GM21390 (cell line): Measurements from ENCODE around the gene TMEM220.
A peak's percentile ranks its signal among the peaks of the same experiment; 100 is the strongest.
"Not testable (repeated sequence)": the region's sequence is repeated elsewhere in the genome, so short reads cannot be mapped to it uniquely, and the experiment has no call there.

Source experiments
- ATAC-seq: cut with Tn5 transposase; IDR thresholded peaks from one replicate; pipeline ENCODE4 v1.9.1; 2021; ENCODE audit not compliant: unreplicated experiment

The TMEM220 gene

DNA sequence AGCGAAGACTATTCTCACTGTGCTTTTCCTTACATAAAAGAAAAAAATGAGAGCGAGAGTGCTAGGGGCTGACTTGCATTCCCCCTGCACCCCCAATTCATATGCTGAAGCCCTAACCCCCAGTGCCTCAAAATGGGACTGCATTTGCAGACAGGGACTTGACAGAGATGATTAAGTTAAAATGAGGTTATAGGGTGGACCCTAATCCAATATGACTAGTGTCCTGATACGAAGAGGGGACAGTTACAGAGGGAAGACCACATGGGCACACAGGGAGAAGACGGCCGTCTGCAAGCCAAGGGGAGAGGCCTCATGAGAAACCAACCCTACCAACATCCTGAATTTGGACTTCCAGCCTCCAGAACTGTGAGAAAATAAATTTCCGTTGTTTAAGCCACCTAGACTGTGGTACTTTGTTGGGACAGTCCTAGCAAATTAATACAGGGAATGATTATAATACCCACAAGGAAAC is 1.6 kb upstream of the TMEM220 start:
- ATAC-seq: no peak

DNA sequence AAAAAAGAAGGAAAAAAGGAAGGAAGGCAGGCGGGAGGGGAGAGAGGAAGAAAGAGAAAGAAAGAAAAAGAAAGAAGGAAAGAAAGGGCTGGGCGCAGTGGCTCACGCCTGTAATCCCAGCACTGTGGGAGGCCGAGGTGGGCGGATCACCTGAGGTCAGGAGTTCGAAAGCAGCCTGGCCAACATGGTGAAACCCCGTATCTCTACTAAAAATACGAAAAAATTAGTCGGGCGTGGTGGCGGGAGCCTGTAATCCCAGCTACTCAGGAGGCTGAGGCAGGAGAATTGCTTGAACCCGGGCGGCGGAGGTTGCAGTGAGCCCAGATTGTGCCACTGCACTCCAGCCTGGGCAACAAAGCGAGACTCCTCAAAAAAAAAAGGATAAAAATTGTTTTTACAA is 424 bp upstream of the TMEM220 start:
- ATAC-seq: not testable (repeated sequence)

DNA sequence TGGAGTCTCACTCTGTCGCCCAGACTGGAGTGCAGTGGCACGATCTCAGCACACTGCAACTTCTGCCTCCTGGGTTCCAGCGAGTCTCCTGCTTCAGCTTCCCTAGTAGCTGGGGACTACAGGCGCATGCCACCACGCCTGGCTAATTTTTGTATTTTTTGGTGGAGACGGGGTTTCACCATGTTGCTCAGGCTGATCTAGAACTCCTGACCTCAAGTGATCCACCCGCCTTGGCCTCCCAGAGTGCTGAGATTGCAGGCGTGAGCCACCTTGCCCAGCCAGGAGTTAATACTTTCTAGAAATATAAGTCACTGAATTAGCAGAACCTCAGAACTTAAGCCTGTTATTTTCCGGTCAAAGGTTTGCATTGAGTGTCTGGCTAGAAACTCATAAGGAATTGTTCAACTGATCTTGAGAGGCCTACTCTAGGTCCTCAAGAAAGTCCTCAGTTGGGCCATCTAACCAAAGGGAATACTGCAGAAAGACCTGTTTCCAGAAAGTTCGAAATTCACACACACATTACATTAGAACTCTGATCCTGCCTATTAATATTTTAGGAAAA is 1.4 kb downstream of the TMEM220 start:
- no peak for ATAC-seq

DNA sequence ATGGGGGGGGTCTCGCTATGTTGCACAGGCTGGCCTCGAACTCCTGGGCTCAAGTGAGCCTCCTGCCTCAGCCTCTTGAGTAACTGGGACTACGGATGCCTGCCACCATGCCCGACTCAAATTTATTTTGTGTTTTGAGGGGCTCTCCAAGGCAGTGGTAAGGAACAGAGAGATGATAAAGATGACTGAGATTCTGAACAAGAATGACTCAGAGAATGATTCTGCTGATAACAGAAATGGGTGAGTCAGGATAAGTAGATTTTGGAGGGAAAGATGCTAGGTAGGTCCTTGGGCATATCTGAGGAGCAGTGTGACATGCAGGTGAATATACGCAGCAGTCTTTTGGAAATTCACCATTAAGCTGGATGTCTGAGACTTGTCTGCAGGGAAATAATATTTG is 2.6 kb downstream of the TMEM220 start:
- ATAC-seq: no peak

DNA sequence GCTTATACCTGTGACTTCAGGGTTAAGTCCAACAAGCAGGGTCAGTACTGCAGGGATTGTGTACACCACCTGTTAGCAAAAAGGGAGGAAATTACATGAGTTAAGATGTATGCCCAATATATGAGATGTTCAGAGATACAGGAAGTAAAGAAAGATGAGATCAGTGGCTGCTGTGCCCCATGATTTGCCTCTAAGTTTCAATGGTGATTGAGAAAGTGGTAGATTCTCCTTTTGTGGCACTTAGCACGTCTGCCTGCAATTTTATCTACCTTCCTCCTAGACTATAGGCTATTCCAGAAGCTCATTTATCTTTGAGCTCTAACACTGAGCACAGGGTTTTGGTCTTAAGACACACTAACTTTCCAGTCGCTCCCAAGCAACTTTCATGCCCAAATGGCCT is 3.6 kb downstream of the TMEM220 start:
- no peak for ATAC-seq

DNA sequence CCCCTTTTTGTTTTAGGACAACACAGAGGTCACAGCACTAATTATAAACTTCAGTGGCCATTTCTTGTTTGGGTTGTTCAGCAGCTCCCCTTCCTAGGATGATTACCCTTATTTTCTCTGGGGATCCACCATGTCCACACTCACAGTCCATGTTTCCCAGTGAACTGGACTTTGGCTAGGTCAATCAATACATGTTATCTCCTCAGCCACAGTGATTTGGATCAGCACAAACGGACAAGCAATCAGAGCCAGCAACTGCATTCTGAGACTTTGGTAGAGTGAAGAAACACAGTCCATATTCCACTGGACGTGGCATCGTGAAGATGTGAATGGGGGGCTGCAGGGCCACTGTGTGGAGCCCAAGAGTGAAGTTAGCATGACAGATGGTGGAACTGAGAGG is 4.6 kb downstream of the TMEM220 start:
- ATAC-seq: no peak

DNA sequence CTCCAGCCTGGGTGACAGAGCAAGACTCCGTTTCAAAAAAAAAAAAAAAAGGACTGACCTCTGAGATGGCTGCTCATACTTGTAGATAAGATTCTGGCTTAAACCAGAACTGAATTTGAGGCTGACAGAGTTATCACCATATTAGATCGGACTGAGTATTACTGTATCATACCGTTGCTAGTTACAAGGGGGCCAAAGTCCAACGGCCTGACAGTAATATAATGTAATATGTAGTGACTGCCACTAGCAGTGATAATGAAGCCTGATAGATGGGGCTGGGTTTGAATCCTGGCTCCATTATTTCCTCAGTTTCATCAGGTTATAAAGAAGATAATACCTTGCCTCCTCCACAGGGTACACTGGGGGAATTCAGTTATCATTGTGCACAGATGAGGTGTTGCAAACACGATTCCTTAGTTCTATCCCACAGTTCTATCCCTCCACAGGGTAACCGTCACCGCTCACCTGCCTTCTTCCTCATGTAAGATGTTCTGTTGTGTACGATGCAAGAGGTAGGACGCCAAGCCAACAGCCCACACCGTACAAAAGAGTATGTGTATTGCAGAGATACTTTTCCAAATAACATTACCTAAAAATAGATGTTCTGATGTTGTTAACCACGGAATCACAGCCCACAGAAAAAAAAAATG is 5.2 kb downstream of the TMEM220 start:
- ATAC-seq: no peak

DNA sequence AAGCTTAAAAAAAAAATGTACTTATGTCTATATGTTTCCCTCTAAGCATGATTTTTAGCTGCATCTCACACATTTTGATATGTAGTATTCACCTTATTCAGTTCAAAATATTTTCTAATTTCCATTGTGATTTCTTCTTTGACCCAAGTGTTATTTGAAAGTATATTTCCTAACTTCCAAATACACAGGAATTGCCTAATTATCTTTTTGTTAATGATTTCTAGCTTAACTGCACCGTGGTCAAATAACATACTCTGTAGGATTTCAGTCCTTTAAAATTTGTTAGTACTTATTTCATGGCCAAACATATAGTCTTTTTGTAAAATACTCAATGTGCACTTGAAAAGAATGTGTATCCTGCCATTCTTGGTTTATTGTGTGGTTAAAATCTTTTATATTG is 11.3 kb downstream of the TMEM220 start:
- ATAC-seq: no peak

DNA sequence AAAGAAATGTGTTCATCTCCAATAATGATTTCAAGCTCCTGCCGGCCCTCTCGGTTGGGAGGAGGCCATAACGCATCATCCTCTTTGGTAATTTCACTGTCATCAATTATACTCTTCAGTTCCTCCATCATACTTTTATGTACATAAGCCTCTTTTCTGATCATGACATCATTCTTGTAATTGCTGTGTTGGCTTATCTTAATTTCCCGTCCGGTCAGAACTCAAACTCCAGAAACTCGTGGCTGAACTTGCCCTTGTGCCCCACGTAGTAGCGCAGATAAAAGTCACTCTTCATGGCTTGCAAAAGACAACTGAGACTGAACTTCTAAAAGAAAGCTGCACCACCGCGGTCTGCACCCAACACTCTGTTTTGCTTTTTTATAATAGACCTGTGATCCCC is 13.6 kb downstream of the TMEM220 start:
- no peak for ATAC-seq

DNA sequence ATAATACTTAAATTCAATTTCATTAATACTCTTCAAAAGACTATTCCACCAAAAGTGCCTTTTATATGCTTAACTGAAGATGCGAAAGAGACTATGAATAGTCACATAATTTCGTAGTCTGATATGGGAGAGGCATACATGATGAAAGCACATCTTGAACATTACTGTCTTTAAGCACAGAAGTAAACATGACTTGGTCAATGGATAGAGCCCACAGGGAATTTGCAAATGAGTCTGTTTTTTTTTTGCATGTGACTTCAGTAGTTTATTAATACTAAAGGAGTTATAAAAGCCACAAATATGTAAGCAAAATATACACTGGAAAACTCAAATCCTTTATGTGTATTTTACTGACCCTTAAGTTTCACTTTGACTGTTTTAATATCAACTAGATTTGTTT is 16.5 kb downstream of the TMEM220 start:
- no peak for ATAC-seq

DNA sequence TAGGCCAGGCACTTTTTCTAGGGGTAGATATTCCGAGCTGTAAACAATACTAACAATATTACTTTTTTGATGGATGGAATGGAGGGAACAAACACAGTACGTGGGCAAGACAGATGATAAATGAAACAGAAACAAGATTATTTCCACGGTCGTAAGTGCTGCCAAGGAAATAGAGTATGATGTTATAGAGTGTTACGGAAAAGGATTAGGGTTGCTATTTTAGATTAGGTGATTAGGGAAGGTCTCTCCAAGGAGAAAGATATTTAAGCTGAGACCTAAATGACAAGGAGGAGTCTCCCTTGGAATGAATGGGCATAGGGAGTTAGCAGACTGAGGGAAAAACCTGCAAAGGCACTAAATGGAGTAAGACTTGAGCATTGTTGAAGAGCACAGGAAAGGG is 24.1 kb downstream of the TMEM220 start:
- no peak for ATAC-seq

DNA sequence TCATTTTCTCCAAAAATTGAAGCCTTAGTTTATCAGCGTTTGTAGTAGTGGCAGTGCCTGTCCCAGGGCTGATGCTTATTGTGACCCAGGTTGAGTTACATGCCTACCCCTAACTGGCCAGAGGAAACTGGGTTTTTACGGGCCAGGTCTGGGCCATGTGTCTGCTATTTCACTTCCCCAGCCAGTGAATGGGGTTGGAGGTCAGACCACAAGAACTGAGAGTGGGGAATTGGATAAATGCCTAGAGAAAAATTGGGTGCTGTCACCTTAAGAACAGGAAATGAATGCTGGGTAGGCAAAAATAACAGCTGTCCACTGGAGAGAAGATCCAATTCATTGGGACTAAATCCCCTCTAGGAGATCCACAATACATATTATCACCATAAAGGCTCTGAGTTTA is 27.2 kb downstream of the TMEM220 start:
- ATAC-seq: no peak

DNA sequence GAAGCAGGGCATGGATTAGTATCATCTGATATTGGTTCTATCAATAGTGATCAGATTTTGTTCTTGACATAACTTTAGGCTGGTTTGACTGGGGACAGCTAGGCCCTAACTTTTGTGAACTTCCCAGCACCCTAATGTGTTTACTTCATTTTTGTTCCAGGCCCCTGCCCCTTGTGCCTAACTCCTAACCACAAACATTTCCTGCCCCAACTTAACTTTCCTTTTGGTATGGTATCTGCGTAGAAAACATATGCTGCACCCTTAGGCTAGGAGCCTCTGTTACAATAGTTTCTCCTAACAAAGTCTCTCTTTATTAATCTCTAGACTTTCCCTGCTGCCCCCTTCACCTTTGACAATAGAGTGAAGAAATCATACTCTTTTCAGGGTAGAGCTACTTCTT is 30.0 kb downstream of the TMEM220 start:
- ATAC-seq: no peak

DNA sequence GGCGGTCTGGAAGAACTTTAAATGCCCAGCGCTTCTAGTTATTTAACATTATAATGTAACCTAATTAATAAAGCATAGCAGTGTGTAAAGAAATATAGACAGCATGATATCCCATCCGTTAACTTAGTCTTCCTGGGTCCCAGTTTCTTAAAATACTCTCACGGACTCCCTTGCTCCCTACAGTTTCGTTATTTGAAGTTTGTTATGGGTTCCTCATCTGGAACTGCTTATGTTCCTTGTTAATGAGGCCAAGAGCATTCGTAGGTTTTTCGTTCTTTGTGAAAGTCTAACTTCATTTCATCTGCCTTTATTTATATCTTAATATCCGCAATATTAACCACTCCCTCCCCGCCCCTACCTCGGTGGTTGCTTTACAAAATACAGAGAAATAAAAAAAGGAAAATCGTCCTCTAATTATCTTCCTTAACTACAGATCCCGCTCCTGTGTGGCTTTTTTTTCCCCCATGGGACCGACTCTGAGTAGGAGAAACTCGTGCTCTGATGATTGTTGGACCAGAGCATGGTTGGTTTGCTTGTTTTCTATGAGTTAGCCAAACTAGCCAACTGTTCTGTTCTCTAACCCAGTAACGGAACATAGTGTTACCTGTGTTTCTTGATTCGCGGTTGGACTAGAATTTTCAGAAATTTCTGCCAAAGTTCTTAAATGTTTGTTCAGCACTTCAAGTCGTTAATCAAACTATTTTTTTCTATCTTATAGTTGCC is 31.6 kb downstream of the TMEM220 start:
- ATAC-seq: no peak

DNA sequence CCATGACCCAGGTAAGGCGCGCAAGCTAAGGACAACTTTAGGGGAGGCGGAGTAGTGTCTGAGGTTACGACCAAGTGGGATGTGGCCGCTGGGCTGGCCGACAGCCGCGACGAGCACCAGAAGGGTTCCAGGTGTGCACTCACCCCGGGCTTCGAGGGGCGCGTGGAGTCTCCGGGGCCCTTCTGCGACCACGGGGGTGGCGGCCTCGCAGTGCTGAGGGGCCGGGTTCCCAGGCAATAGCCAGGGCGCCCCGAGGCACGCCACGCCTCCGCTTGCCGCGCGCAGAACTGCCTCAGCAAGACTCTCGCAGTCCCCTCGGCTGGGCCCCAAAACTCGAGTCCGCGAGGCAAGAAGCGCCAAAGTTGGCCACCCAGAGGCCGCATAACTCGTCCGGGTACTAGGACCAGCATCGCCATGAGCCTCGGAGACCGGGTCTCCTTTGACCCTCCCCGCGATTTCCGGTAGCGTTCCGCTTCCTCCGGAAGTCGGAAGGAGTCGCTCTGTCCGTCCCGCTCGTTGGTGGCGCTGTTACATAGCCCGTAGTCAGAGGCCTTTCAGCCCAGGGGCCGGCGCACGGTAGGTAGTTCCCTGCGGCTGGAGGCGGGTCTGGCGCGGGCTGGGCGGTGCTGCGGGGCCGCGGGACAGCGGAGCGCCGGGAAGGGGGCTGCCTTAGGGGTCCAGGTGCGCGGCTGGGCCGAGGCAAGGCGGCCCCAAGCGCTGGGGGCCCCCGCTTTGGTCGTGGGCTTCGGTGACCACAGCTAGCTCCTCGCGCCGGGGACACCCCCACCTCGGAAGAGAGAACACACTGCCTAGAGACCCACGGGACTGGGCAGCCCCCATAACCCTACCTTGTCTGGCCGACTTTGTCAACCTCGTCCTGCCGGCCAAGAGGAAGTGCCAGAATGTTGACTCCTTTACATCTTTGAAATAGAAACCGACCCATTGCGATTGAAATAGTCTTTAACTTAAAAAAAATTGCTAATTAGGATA is 32.4 kb downstream of the TMEM220 start, which contains the start of the genes ADPRM and SCO1:
Gene ADPRM (plus strand): TSS at position 503 of the 990 bp plus-strand sequence. CDS start 7,333 bp downstream, outside the sequence.
Gene SCO1 (minus strand): TSS at position 442 of the 990 bp plus-strand sequence. CDS start 26 bp downstream, at position 416.
- ATAC-seq: peak; percentile 97

DNA sequence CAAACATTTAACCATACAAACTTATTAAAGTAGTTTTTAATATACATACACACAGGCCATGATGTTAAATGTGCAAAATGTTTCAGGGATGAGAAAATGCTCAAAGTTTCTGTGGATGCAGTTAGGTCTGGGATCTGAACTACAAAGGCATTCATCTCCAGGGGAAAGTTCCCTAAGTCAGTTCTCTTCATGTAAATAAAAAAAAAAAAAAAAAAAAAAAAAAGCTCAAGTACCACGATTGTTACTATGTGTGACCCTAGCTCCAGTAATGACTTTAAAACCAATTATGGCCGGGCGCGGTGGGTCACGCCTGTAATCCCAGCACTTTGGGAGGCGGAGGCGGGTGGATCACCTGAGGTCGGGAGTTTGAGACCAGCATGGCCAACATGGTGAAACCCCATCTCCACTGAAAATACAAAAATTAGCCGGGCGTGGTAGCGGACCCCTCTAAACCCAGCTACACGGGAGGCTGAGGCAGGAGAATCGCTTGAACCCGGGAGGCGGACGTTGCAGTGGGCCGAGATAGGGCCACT is 33.9 kb downstream of the TMEM220 start:
- ATAC-seq: not testable (repeated sequence)

DNA sequence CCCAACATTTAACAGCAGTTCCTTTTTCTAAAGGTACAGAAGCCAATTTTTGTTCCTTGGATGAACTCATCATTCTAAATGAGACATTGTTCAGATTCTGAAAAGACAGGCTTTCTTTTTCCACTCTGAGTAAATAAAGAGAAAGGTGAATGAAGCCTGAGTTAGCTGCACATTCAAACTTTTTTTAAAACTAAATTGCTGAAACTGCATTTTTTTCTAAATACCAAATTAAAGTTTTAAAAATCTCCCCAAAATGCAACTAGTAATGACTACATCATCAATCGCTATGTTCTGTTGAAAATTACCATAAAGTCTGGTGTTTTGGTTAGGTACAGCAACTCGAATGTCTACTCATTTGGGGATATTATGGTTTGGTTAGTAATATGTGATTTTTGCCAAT is 42.3 kb downstream of the TMEM220 start:
- no peak for ATAC-seq

DNA sequence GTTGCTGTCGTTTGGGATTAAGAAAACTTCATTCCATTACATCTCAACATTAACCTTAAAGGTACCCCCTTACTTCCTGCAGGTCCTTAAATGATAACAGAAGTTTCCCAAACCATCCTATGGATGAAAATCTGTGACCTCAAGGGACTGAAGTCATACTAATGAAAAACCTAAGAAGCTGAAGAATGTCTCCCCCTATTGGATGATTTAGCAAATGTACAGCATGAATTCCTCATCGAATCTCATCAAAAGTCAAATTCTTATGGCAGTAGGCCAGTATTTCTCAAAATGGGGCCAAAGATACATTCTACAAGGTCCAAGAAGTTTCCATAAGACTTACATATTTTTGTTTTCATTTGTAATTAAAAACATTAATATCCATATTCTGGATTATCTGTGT is 46.0 kb downstream of the TMEM220 start:
- ATAC-seq: no peak

DNA sequence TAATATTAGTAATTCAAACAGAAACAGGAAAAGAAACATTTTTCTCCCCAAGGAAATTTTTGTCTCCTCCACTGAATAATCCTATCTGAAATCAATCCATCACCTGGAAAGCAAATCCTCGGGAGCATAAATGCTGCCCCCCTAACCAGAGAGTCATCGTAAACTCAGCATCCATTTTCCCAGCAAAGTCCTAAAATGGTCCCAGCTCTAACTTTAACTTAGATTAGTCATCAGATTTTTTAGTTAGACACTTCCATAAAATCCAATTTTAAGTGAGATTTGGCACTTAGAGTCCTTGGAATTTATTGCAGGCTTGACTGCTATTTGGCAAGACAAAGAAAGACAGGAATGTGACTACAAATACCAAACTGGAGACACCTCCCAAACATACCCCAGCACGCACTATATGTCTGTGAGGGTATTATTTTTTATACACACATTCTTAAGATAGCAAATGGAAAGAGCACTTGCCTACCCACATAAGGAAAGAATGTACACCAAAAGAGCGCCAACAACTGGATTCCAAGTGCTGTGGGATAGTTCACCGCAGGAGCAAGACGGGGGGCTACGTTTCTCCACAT is 47.9 kb downstream of the TMEM220 start:
- no peak for ATAC-seq

DNA sequence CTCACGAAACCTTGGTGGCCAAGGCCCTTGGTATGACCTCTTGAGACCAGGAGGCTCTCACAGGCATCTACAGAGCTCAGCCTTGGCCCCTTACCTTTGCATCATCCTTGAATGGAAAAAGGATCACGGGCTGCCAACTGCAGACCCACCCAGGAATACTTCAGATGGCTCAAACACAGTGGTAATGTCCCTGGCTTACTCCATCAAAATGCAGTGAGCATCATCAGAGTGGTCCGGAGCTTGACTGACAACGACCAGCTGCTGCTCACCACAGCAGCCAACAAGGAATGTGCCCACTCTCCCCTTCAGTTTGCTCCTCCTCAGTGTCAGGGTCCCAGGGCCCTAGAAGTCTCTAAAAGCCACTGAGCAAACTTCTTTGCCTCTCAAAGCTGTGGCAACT is 55.1 kb downstream of the TMEM220 start:
- no peak for ATAC-seq
